ENCODE results near the gene HOXD12. TPM values are rescaled to one million over a fixed set of nuclear protein-coding genes. Genes with fewer than 3 reads are reported as not detected.

HOXD12 gene
- total RNA-seq, 2 donors from 2014 or later: not detected

DNA sequence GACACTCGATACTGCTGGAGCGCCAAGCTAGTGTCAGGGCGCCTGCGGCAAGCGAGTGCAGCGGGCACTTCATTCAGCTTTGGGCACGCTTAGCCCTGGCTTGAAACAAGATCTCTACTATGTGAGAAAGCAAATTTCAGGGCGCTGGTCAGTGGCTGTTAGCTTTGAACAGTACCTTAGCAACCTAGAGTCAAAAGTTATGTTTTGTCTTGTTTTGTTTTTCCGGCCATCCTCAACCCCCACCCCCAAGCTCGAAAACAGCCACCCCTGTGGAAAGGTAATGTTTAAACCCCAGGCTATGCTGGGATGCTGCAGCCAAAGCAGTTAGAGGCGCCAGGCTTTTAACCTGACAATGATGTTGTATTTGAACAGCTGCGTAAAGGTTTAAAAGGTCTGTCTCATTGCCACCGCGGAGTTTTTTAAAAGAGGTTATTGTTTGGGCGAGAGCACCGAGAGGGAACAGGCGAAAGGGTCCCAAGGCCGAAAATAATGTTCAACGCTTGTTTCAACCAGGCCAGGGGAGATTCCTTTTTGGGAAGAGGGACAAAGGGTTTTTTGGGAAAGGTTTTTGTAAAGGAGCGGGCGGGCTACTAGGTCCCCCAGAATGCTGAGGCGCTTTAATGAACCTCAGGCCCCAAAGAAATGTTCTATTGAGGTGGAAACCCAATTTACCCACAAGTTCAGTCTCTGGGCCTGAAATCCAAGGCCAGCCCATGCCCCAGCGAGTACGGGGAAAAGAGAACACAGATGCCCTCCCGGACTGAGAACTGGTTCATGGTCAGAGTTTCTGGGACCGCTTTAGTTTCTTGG, 14.7 kb downstream of the HOXD12 start:
- Histone ChIP-seq H3K4me3 (no peak overlapping the region), H3K27ac (no peak overlapping the region), H3K9me3 (no peaks in the 10 kb centered on the region), H3K27me3 (peaks cover 84% of the 10 kb centered on the region), H3K4me1 (no peaks in the 10 kb centered on the region), H3K36me3 (no peaks in the 10 kb centered on the region), H3K9ac (ENCODE audit: low read depth in 2 of 2, low read length in 2 of 2) (peak overlapping the region in 1 of 2 donors; percentile 38)
- intact Hi-C loops (cut with DNase I): no loop called here
- TF ChIP-seq, protein P1, sequence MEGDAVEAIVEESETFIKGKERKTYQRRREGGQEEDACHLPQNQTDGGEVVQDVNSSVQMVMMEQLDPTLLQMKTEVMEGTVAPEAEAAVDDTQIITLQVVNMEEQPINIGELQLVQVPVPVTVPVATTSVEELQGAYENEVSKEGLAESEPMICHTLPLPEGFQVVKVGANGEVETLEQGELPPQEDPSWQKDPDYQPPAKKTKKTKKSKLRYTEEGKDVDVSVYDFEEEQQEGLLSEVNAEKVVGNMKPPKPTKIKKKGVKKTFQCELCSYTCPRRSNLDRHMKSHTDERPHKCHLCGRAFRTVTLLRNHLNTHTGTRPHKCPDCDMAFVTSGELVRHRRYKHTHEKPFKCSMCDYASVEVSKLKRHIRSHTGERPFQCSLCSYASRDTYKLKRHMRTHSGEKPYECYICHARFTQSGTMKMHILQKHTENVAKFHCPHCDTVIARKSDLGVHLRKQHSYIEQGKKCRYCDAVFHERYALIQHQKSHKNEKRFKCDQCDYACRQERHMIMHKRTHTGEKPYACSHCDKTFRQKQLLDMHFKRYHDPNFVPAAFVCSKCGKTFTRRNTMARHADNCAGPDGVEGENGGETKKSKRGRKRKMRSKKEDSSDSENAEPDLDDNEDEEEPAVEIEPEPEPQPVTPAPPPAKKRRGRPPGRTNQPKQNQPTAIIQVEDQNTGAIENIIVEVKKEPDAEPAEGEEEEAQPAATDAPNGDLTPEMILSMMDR (IDR thresholded peaks at IDR 0.05): no peak
- DNase-seq: no peak

DNA sequence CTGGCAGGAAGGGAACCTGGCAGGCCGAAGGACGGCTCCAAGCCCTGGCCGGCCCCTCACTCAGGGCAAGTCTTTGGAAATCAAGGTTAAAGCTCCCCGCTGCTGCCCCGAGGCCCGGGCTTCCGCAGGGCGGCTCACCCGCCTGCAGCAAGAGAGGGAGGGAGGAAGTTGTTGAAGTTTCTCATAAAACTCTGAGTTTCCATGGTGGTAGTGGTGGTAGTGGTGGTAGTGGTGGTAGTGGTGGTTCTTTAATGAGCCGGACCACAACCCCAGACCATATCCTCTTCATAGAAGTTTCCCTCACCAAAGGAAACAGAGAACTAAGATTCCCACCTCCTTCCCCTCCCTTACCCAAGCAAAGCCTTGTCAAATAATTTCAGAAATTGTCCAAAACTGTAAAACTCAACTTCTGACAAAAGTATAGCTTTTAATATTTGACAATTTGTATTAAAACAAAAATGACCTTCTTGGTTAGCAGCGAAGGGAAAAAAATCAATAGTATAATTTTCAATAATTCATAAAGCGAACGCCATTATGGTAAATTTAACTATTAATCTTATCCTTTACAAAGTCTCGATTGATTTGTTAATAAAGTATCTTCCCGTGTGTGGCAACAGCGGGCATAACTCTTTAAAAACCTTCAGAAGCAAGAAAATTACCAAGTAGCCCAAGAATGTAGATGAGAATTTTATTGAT, 15.5 kb downstream of the HOXD12 start:
- H3K9ac ChIP-seq (ENCODE audit: low read depth in 2 of 2, low read length in 2 of 2): no peak overlapping the region
- DNase-seq: no peak
- intact Hi-C loops (cut with DNase I): no loop called here
- no peaks in the 10 kb centered on the region for H3K9me3 ChIP-seq
- H3K4me3 ChIP-seq: no peak overlapping the region
- no peak overlapping the region for H3K27ac ChIP-seq
- peaks cover 80% of the 10 kb centered on the region for H3K27me3 ChIP-seq
- H3K36me3 ChIP-seq: no peaks in the 10 kb centered on the region
- no peaks in the 10 kb centered on the region for H3K4me1 ChIP-seq
- TF ChIP-seq, protein P1 (IDR thresholded peaks at IDR 0.05): no peak

DNA sequence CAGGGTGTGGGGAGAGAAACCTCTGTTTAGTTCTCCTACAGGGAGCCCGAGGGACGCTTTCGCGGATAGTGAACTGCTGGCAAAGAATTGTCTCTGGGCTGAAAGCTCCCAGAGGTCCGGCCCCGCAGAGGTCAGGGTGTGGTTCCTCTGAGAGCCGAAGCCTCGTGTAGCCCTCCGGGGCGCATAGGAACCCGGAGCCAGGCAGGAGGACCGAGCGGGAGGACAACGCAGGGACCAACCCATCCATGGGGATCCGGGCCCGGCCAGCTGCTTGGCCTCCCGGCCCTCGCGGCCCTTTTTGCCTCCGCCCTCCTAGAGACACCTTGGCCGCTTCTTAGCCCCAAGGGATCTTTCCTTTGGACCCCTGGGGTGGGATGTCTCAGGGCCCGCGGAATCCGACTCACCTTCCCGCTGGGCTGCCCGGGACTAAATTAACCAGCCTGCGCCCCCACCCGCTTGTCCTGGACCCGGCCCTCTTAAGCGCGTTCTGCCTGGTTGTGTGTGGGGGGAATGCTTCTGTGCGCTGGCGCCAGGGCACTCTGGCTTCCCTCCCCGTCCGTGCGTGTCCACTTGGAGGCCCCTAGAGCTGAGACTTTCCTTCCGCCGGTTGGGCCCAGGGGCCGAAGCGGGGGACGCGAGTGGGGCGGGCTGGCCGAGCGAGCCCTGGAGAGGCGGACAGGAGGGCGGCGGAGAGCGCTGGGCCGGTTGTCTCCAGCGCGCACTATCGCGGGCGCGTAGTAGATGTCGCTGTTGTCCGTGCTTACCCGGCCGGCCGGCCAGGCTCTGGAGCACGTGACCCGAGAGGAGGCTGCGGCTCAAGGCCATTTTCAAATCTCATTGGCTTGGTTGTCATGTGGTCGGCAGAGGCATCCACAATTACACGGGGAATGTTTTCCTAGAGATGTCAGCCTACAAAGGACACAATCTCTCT, 16.6 kb downstream of the HOXD12 start, which contains the start of gene HOXD10:
Gene HOXD10, plus strand, starts transcription at position 896 of the 931 bp plus-strand sequence. CDS start 56 bp downstream, outside the sequence.
- peak within 1 kb of the TSS; percentile 11 for H3K4me3 ChIP-seq

DNA sequence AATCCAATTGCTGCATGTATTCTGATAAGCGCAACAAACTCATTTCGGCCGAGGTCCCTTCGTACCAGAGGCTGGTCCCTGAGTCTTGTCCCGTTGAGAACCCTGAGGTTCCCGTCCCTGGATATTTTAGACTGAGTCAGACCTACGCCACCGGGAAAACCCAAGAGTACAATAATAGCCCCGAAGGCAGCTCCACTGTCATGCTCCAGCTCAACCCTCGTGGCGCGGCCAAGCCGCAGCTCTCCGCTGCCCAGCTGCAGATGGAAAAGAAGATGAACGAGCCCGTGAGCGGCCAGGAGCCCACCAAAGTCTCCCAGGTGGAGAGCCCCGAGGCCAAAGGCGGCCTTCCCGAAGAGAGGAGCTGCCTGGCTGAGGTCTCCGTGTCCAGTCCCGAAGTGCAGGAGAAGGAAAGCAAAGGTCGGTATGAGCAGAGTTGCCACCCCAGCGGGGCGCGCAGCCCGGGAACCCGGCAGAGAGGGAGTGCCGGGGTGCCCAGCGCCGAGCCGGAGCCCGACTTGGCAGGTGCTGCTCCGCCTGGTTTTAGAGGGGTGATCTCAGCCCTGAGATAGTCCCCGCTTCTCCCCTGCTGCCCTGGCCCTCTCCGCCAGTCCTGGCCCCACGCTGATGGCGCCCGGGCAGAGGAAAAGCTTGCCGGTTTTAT, 17.7 kb downstream of the HOXD12 start:
- no peak overlapping the region for H3K4me3 ChIP-seq
- no peak overlapping the region for H3K27ac ChIP-seq
- H3K27me3 ChIP-seq: peaks cover 85% of the 10 kb centered on the region
- TF ChIP-seq, protein P1 (IDR thresholded peaks at IDR 0.05): no peak
- peak overlapping the region in 1 of 2 donors; percentile 34 for H3K9ac ChIP-seq (ENCODE audit: low read depth in 2 of 2, low read length in 2 of 2)
- intact Hi-C loops (cut with DNase I): no loop called here
- H3K36me3 ChIP-seq: no peaks in the 10 kb centered on the region
- no peaks in the 10 kb centered on the region for H3K4me1 ChIP-seq
- H3K9me3 ChIP-seq: no peaks in the 10 kb centered on the region
- no peak for DNase-seq

More for the DNA sequence above, 16.6 kb downstream of the HOXD12 start, which contains the start of gene HOXD10:
- TF ChIP-seq, protein P1 (IDR thresholded peaks at IDR 0.05): no peak
- no peaks in the 10 kb centered on the region for H3K9me3 ChIP-seq
- peak; percentile 48 for DNase-seq
- peak within 1 kb of the TSS; percentile 51 to 64 for H3K9ac ChIP-seq (ENCODE audit: low read depth in 2 of 2, low read length in 2 of 2)
- no peak within 1 kb of the TSS for H3K27ac ChIP-seq
- peaks cover 81% of the 10 kb centered on the region for H3K27me3 ChIP-seq
- no peaks in the 10 kb centered on the region for H3K36me3 ChIP-seq
- intact Hi-C loops (cut with DNase I): no loop called here
- H3K4me1 ChIP-seq: no peaks in the 10 kb centered on the region
